PFSK-1 (cell line): ENCODE results near the gene TAS2R41.

Experiments
- FOXP2 ChIP-seq: optimal IDR thresholded peaks from 2 replicates; pipeline ENCODE3; 2011; ENCODE audit warnings: borderline replicate concordance, control low read depth, inconsistent platforms; ENCODE audit not compliant: insufficient read depth; ENCODE audit errors: extremely low read length, extremely low read depth
- POLR2AphosphoS5 ChIP-seq: IDR thresholded peaks from 2 replicates; pipeline ENCODE4 v1.6.1; 2012; ENCODE audit warnings: low read depth, mild to moderate bottlenecking, control low read depth, low read length, moderate library complexity
- SIN3A ChIP-seq: IDR thresholded peaks from 2 replicates; pipeline ENCODE4 v1.6.1; 2012; ENCODE audit warnings: mild to moderate bottlenecking, low read length, moderate library complexity, borderline replicate concordance; ENCODE audit not compliant: insufficient read depth
- TAF1 ChIP-seq: IDR thresholded peaks from 2 replicates; pipeline ENCODE4 v1.6.1; 2012; ENCODE audit warnings: low read length, control low read depth, borderline replicate concordance; ENCODE audit not compliant: insufficient read depth
- TF ChIP-seq, protein P1 (sequence below), 2 experiments: IDR thresholded peaks; 2 replicates each; pipeline versions ENCODE4 v1.6.1 to v1.8.0; 2011 to 2012; ENCODE audit warnings: low read depth in 2 of 2, low read length in 2 of 2, control low read depth in 1 of 2, inconsistent platforms in 1 of 2, mild to moderate bottlenecking in 1 of 2, moderate library complexity in 1 of 2; ENCODE audit not compliant: insufficient read depth in 1 of 2

Gene TAS2R41

DNA sequence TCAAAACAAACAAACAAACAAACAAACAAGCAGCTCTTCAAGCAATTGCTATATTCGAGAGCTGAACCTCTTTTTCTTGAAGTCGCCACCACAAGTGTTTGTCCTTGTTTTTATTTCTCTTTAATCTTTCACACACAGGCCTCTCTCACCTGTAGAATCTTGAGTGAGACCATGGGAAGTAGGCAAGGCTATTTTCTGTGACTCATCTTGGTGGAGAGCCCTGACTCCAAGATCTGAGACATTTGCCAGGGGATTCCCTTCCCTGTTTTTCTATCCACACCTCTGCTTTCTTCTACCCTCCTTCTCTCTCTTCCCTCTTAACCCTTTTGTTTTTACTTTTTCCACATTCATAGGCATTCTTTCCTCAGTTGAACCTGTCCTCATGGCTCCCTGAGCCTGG is 42.4 kb upstream of the TAS2R41 start:
- TF ChIP-seq, protein P1, sequence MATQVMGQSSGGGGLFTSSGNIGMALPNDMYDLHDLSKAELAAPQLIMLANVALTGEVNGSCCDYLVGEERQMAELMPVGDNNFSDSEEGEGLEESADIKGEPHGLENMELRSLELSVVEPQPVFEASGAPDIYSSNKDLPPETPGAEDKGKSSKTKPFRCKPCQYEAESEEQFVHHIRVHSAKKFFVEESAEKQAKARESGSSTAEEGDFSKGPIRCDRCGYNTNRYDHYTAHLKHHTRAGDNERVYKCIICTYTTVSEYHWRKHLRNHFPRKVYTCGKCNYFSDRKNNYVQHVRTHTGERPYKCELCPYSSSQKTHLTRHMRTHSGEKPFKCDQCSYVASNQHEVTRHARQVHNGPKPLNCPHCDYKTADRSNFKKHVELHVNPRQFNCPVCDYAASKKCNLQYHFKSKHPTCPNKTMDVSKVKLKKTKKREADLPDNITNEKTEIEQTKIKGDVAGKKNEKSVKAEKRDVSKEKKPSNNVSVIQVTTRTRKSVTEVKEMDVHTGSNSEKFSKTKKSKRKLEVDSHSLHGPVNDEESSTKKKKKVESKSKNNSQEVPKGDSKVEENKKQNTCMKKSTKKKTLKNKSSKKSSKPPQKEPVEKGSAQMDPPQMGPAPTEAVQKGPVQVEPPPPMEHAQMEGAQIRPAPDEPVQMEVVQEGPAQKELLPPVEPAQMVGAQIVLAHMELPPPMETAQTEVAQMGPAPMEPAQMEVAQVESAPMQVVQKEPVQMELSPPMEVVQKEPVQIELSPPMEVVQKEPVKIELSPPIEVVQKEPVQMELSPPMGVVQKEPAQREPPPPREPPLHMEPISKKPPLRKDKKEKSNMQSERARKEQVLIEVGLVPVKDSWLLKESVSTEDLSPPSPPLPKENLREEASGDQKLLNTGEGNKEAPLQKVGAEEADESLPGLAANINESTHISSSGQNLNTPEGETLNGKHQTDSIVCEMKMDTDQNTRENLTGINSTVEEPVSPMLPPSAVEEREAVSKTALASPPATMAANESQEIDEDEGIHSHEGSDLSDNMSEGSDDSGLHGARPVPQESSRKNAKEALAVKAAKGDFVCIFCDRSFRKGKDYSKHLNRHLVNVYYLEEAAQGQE (IDR thresholded peaks at IDR 0.05; ENCODE audit: insufficient read depth in 1 of 2, low read depth in 2 of 2, low read length in 2 of 2), result no peak
- no peak for TF ChIP-seq POLR2AphosphoS5

- TF ChIP-seq POLR2AphosphoS5 (no peak), SIN3A (no peak)
Observed at GRCh38 chr7:143436325-143436946, 41.2 kb upstream of the TAS2R41 start.

- TF ChIP-seq TAF1, result no peak
- no peak for TF ChIP-seq POLR2AphosphoS5
- TF ChIP-seq FOXP2, result no peak
- TF ChIP-seq, protein P1 (IDR thresholded peaks at IDR 0.05; ENCODE audit: insufficient read depth in 1 of 2, low read depth in 2 of 2, low read length in 2 of 2), result no peak
- TF ChIP-seq SIN3A, result no peak
Observed at GRCh38 chr7:143437578-143437977, 40.1 kb upstream of the TAS2R41 start.

DNA sequence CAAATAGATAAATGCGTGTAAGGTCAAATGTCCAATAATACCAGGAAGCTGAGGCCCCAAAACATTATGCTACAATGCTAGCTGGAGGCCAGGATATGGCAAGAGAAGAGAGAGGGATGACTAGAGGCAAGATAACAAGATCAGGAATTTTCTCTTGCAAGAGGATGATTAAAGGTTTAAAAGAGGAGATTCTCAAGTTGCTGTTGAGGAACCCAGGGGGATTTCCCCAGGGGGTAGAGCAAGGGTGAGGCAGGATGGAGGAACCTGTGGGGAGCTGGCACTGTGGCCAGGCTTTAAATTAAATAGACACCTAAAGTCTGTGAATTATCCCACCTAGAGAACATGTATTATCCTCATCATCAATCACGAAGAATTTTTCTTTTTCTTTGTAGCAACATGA is 37.8 kb upstream of the TAS2R41 start:
- TF ChIP-seq SIN3A (no peak), POLR2AphosphoS5 (no peak), FOXP2 (no peak), TAF1 (no peak)
- TF ChIP-seq, protein P1 (IDR thresholded peaks at IDR 0.05; ENCODE audit: insufficient read depth in 1 of 2, low read depth in 2 of 2, low read length in 2 of 2), result no peak

- TF ChIP-seq POLR2AphosphoS5, result no peak
- no peak for TF ChIP-seq FOXP2
- TF ChIP-seq TAF1, result no peak
- TF ChIP-seq, protein P1 (IDR thresholded peaks at IDR 0.05; ENCODE audit: insufficient read depth in 1 of 2, low read depth in 2 of 2, low read length in 2 of 2), result no peak
- no peak for TF ChIP-seq SIN3A
Observed at GRCh38 chr7:143443153-143443552, 34.5 kb upstream of the TAS2R41 start, which contains the start of gene TAS2R60. TAS2R60 (plus strand) TSS chr7:143443453; CDS start chr7:143443453, 0 bp downstream.
